Vagina (tissue), 2 donors: ENCODE measurements around the gene WDR48.

Source experiments
- CTCF ChIP-seq, 3 experiments: fragments of 450-650 bp in 2 of 3; fragments of 200-600 bp in 1 of 3; sonication (generic) in 1 of 3; IDR thresholded peaks; one replicate each; pipeline ENCODE4 v1.5.1; 2017 to 2019; ENCODE audit warnings: antibody characterized with exemption in 3 of 3, mild to moderate bottlenecking in 2 of 3, moderate library complexity in 2 of 3
- POLR2A ChIP-seq, 2 donors: fragments of 450-650 bp; IDR thresholded peaks; one replicate each; pipeline ENCODE4 v1.6.1; 2017; ENCODE audit warnings: antibody characterized with exemption in 2 of 2, mild to moderate bottlenecking in 2 of 2, moderate library complexity in 2 of 2
- POLR2AphosphoS5 ChIP-seq, 2 donors: sonication (generic); formaldehyde crosslinking; IDR thresholded peaks; one replicate each; pipeline ENCODE4 v1.9.0; 2017; ENCODE audit warnings: antibody characterized with exemption in 2 of 2, mild to moderate bottlenecking in 2 of 2, low read depth in 1 of 2; ENCODE audit not compliant: insufficient read depth in 1 of 2

DNA sequence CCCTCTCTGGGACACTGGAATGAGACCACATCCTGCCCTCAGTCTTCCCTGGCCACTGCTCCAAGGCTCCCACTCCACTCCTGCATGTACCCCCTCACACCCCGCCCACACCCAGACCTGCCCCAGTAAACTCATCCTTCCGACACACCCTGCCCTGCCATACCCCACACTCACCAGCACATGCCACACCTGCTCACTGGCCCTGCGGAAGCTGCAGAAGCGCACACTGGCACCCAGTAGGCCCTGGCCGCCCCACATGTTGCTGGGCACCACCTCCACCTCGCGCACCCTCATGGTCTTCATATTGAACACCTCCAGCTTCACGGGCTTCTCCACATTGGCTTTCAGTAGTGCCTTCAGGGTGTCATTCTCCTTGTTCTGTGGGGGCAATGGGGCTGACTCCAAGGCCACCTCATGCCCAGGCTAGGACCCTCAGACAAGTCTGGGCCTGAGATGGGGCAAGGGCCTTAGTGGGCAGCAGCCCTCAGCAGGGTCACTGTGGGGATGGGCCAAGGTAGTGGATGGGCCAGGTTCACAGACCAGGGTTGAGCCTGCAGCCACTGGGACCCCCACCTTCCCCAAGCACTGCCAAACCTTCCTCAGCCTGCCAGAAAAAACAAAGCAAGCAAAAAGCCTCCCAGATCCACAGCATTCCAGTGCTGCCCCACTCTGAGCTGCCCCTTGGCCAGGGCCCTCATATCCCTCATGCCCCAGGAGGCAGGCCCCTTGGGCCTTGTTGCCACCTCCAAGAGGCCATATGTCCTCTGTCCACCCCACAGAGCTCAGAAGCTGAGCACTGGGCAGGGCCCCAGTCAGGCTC, 50.9 kb downstream of the WDR48 start:
- TF ChIP-seq POLR2AphosphoS5 (IDR thresholded peaks at IDR 0.05; ENCODE audit: insufficient read depth in 1 of 2, low read depth in 1 of 2) (no peak), CTCF (IDR thresholded peaks at IDR 0.05) (no peak), POLR2A (IDR thresholded peaks at IDR 0.05) (no peak)
